Measurements from ENCODE around the gene MAD1L1.

The MAD1L1 gene

DNA sequence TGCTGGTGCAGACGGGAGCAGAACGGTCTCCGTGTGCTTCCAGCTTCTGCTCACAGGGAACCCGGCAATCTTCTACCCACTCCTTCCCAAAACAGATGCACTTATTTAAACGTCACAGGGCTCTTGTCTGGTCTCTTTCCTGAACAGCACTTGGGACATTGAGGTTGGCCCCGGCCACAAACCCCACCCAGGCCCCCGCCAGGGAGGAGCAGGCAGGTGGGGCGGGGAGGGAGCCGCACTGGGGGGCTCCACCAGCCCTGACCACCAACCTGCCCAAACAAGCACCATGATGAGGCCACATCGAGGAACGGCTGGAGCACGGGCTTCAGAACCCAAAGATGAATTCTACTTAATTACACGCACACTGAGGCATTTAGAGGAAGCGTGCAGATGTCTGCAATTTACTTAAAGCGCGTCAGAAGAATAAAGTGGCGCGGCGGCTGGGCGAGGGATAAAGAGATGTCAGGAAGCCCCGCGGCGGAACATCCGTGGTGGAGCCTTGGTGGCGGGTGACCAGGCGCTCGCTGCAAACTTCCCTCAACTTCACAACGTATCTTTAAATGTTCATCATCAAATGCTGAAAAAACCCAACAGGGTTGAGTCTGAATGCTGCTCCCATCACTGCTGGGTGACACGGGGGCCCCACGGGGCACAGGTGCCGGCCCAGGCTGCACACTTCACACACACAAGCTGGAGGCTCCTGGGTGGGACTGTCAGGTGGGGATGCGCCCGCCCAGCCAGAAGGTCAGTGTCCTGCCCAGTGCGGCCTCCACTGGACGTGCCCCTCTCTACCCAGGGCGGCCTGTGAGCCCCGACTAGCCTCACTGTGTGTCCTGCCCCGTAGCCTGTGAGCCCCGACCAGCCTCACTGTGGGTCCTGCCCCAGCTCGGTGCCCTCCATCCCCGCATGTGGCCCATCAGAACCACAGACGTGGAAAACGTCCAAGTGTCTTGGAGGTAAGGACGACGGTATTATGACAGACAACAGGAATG, 279.2 kb downstream of the MAD1L1 start:
- DNase-seq (ENCODE audit: low read depth in 3 of 3): no peak

GRCh38 chr7:1952781-1953180, 280.0 kb downstream of the MAD1L1 start:
- DNase-seq (ENCODE audit: low read depth in 3 of 3): no peak

- DNase-seq (ENCODE audit: low read depth in 3 of 3): no peak
These were observed 280.5 kb downstream of the MAD1L1 start for GRCh38 chr7:1952169-1952760.

DNA sequence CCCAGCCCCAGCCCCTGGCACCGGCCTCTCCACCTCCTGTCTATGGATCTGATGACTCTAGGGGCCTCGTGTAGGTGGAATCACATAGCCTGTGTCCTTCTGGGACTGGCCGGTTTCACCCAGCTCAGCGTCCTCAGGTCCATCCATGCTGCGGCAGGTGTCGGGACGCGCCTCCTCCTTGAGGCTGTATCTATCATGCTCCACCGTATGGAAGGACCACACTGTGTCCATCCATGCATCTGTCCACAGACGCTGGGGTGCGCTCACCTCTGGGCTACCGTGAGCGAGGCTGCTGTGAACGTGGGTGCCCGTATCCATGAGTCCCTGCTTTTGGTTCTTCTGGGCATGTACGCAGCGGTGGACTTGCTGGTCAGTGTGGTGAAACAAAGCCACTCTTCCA, 281.1 kb downstream of the MAD1L1 start:
- DNase-seq (ENCODE audit: low read depth in 3 of 3): no peak

GRCh38 chr7:1951159-1951536, 281.6 kb downstream of the MAD1L1 start:
- no peak for DNase-seq (ENCODE audit: low read depth in 3 of 3)

DNA sequence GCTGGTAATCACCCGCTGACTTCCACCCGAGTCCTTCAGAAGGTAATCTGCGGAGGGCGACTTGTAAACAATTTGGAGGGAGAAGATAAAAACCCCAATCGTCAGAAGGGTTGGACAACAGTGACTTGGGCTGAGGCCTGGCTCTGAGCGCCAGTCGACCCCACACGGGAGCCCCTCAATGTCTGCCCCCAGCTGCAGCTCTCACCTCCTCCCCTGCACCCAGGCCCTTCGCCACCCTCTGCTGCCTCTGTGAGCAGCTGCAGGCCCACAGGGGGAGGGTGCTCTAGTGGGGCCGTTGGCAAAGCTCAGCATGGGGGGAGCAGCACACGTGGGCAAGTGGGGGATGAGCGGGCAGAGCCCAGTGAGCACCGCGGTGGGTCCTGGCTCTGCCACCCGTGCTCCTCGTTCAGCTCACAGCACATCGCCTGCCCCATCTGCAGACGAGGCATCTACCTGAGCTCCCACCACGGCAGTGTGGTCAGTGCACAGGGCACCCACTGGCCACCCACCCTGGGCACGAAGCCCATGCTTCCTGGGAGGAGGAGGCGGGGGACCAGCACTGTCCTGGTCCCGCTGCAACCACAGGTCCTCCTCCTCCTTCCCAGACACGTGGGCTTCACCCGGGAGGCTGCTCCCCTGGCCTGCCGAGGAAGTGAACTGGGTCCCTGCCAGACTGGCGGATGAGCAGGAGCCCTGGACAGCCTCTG, 282.1 kb downstream of the MAD1L1 start:
- DNase-seq (ENCODE audit: low read depth in 3 of 3): no peak

DNA sequence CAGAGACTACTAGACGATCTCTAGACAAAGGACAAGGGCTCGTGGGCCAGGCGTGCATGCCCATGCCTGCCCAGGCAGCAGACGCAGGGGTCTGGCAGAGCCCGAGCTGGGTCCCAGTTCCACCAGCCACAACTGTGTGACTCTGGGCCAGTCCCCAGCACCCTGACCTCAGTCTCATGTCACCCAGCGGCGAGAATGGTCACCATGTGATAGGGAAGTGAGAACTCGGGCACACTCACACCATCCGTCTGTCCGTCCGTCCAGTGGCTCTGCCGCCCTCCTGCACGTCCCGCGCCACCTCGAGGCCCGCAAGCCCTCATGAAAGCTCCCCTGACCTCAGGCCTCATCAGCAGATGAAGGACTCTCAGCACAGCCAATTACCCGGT, 282.7 kb downstream of the MAD1L1 start:
- no peak for DNase-seq (ENCODE audit: low read depth in 3 of 3)

DNA sequence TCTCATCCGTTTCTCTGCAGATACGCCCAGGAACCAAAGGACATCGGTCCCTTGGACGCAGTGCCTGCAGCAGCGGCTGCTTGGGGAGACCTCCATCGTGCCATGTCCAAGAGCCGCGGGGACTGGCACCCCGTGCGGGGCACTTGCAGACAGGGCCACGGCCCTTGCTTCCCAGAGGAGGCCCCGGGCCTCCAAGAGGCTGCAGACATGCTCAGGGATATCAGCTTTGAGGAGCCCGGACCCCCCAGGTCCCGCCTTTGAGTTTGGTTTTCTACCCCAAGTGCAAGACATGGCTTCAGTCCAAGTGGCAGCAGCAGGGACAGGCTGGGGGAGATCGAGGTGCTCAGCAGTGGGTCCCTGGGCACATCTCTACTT, 283.1 kb downstream of the MAD1L1 start:
- DNase-seq (ENCODE audit: low read depth in 3 of 3): no peak

DNA sequence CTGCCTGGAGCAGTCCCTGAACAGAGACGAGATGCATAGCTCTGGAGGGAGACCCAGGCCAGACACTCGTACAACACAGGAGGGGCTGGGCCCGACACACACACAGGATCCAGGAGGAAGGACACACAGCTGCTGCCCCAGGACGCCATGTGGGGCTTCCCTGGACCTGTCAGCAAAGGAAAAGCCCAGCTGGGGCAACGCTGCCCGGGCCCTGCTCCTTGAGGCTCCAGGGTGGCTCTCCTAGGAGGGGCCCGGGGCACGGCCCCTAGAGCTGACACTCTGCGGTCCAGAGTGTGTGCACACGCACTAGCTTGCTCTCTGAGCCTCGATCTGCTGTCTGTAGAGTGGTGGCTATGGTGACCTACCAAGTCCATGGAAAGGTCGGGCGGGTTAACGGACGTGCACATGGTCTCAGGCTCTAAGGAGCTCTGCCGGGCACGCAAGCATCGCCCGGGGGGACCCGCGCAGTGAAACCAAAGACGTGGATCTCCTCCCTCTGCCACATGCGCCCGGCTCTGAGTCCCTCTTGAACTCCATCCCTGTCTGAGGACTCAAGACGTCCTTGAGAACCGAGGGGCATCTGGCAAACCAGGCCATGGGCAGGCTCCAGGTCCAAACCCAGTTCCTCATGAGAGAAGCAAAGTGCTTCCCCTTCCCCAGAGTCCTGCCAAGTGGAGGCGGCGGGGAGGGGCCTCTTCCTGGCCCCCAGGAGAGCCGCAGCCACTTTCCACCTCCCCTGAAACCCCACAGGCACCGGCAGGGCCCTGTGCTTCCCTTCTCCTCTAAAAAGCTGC, 283.7 kb downstream of the MAD1L1 start:
- no peak for DNase-seq (ENCODE audit: low read depth in 3 of 3)

GRCh38 chr7:1948301-1948796, 284.4 kb downstream of the MAD1L1 start:
- no peak for DNase-seq (ENCODE audit: low read depth in 3 of 3)

DNA sequence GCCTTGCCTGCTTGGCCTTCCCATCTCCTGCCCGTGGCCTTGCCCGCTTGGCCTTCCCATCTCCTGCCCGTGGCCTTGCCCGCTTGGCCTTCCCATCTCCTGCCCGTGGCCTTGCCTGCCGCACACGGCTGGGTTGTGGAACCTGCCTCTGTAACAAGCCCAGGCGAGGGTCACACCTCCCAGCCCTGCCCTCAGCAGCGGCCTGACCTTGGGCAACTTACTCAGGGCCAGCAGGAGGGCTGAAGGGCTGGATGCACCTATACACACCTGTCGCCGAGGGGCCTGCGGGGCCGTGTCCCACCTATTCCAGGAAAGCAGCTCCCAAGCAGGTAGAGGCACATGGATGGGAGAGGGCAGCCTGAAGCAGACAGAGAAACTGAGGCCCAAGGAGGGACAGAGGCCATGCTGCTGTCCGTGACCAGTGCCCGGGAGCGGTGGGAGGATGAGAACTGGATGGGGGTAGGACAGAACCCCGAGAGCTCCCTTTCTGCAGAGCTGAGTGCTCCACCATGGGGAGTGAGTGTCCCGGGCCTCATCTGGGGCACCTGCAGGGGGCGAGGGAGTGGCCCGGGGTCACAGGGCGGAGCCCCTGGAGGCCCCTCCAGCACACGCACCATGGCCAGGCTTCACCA, 285.0 kb downstream of the MAD1L1 start:
- no peak for DNase-seq (ENCODE audit: low read depth in 3 of 3)

DNA sequence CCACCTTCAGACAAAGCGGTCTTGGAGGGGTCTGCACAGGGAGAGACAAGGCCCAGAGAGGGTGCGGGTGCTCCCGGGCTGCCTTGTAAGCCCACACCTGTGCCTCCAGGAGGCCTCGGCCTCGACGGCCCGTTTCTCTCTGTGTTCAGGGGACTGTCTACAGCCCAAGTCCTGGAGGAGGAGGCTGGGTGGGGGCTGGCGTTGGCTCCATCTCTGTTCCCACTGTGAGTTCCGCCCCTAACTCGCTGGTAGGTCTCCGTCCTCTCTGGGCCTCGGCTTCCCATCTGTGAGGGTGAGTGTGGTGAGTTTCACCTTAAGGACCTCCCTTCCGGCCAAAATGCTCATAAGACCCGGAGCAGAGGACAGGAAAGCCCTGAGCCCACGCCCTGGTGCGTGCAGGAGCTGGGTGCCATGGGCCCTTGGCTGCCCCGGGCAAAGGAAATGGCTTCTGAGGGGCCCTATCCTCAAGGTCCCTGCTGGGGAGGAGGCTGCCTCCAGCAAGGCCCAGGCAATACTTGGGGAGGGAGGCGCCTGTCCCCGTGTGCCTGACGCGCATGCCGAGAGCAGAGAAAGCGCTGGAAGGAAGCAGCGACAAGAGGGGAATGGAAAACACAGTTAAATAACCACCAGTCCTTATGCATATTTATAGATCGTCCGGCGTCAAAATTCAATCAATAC, 285.8 kb downstream of the MAD1L1 start:
- DNase-seq (ENCODE audit: low read depth in 3 of 3): no peak

DNA sequence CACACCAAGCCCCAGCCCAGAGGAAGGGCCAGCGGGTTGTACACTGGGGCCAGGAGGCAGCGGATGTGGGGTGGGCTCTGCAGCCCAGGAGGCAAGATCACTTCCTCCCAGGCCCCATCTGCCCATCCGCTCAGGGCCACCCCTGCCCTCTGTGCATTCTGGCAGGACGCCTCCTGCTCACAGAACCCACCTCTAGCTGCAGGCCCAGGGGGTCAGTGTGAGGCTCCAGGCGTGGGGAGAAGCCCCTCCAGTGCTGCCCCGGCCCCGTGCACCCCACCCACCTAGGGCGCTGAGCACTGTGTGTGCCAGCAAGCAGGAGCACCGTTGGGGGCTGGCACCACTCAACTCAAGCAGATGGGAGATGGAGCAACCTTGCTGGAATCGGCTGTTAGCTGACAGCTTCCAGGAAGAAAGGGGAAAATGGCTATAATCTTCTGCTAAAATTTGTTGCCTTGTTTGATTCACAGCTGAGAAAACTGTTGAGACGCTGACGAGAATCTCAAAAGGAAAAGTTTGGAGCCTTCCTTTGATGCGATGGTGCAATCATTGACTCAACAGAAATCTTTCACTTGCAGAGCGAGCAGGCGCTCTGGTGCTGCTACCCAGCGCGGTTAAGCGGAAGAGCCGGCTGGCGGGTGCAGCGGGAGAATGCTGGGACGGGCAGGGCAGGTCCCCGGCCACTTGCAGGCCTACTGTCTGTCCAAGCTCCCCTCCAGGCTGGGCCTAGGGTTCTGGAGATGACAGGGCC, 286.5 kb downstream of the MAD1L1 start:
- DNase-seq (ENCODE audit: low read depth in 3 of 3): no peak

DNA sequence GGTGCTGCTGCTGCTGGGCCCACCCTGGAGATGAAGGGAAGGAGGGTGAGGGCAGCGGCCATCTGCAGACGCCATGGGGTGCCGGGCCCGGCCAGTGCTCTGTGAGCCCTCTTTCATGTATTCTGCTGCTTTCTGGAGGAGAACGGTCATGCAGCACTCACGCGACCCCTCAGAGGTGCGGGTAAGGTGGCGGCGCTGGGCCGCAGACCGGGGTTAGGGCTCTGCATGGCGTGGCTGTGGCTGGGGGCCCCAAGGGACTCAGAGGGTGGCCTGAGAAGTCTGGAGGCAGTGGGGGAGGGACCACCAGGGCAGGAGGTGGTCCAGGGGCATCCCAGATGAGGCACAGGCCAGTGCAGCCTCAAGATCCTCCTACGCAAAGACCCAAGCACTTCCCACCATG, 287.2 kb downstream of the MAD1L1 start:
- no peak for DNase-seq (ENCODE audit: low read depth in 3 of 3)

GRCh38 chr7:1944619-1945210, 288.0 kb downstream of the MAD1L1 start:
- no peak for DNase-seq (ENCODE audit: low read depth in 3 of 3)

DNA sequence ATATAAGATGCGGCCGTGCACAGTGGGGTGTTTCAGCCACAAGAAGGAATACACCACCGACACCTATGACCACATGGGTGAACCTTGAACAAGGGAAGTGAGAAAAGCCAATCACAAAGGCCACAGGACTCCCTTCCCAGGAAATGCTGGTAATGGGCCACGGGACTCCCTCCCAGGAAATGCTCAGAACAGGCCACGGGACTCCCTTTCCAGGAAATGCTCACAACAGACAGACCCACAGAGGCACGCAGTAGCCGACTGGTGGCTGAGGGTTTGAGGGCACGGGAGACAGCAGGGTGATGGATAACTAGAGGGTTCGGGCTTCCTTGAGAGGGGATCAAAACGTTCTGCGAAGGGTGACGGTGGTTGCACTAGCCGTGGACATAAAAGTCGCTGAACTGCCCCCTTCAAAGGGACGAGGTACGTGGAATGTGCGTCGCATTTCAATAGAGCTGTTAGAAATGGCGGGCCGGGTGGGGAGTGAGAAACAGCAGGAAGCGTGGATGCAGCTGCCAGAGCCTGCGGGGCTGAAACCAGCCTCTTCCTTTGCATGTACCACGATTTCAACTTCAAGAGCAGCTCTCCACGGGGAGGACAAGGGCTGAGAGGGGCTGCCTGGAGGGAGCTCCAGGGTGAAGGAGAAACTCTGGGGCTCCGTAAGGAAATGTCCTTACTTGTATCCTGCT, 288.7 kb downstream of the MAD1L1 start:
- DNase-seq (ENCODE audit: low read depth in 3 of 3): no peak

DNA sequence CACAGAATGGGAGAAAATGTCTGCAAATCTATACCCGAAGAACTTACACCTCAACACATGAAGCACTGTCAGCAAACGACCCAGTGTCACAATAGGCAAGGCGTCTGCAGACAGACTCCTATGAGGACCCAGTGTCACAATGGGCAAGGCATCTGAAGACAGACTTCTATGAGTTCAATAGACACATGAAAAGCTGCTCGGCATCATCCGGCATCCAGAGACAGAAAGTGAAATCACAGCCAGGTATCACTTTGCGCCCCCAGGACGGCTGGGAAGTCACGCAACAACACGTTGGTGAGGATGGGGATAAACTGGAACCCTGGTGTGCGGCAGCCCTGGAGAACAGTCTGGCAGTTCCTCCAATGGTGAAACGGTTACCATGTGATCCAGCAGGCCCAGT, 289.4 kb downstream of the MAD1L1 start:
- DNase-seq (ENCODE audit: low read depth in 3 of 3): no peak

DNA sequence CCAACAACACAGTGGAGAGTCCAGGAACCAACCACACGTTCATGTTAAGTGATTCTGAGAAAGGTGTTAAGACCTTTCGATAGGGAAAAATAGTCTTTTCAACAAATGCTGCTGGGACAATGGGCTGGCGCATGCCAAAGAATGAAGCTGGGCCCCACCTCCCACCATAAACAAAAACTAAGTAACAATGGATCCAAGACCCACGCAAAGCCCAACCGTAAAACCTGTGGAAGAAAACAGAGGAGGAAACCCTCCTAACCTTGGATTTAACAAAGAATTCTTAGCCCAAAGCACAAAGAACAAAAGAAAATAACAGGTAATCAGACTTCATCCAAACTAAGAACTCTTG, 289.8 kb downstream of the MAD1L1 start:
- no peak for DNase-seq (ENCODE audit: low read depth in 3 of 3)

All from stimulated activated CD4-positive, alpha-beta T cell treated with anti-CD3 and anti-CD28 coated beads, TNF-alpha, amount 100 ng/mL, for 48 hours (primary cell).